GM19099 (cell line): ENCODE measurements around the gene STX2.

Experiments used
- POLR2A ChIP-seq: IDR thresholded peaks from 3 replicates; pipeline ENCODE4 v1.6.1; 2011; ENCODE audit warnings: low read depth; ENCODE audit not compliant: insufficient read length; ENCODE audit errors: extremely low read depth

The STX2 gene

DNA sequence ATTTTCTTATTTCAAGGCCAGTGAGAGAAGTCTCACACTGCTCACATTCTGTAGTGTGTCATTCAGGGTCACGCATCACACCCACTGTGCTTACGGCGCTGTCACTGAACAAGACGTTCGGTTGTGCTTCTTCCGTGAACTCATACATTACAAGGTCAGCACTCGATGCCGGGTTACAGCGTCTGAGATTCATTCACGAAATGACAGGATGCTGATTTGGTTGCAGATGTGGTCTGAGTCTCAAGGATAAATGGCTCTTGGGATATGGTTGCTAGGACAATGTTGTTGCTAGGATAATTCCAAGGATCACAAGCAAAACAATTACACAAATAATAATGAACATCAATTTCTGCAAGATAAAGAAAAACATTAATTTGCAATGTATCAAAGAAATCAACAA is 47.4 kb downstream of the STX2 start:
- no peak for TF ChIP-seq POLR2A

DNA sequence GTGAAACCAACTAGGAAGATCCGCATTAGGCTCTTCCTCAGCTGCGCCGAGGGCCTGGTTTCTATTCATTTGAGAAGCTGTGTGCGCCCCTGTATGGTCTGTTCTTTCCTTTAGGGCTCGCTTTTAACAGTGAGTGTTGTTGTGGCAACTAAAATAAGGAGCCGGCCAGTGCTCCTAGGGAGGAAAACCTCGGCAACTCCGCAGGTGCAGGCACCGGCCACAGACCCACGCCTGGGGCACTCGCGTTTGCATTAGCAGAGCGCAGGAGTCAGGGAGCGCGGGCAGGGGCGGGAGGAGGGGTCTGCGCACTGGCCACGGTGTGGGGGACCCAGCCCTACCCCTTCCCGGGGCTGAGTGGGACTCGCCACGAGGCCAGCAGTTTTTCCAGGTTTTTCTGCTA is 50.5 kb downstream of the STX2 start:
- TF ChIP-seq POLR2A = no peak

DNA sequence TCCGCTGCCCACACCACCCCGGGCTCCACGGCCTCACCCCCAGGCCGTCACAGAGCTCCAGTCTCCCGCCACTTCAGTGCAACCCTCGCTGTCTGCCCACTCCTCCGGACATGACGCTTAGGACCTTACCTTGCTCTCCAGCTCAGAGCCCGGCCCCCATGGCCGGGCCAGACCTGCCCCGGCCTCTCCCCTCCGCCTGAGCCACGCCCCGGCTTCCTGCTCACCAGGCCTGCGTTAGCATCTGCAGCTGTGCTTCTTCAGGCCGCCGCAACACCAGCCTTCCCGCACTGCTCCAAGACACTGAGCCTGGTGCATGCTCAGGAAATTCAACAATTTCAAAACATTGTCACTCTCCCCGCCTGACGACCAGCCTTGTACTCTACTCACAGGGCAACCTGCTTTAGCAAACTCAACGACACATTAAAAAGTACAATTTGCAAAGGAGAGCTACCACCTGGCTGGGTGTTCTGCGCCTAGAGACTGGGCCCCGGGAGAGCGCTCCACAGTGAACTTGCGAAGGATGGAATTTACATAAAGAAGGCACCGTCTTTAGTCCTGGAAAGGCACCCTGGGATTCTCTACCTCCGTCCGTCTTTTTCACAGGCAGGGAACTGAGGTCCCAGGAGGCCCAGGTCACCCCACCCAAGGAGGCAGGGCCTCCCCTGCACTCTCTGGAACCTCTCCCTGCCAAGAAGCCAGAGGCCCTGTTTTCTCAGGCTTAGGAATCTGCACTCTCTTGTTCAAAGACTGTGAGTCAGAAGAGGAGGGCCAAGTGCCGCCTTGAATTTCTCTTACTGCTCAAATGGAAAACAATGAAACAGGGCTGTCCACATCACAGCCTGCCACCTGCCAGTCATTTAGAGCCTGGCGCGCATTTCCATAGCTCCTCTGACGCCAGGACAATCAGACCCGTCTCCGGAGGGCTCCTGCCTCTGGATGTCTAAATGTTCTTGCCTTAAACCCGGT is 51.3 kb downstream of the STX2 start:
- no peak for TF ChIP-seq POLR2A

DNA sequence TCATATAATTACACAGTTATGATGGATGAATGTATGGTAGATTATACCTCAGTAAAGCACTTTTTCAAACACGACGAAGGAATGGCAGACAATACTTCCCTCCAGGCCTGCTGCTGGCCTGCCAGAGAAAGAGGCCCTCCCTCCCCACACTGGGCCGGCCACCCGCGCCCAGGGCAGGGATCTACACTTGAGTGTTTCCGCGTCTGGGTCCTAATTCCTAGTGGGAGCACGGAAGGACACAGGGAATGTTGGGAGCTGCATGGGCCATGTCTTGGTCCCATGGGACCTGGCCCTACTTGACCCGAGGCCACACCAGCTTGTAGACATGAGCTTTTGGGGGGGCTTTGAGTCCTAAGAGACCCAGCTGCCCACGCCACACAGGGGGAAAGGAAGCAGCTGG is 52.0 kb downstream of the STX2 start:
- TF ChIP-seq POLR2A = no peak

- no peak for TF ChIP-seq POLR2A
Measured at GRCh38 chr12:130783110-130783715, 55.8 kb downstream of the STX2 start.

DNA sequence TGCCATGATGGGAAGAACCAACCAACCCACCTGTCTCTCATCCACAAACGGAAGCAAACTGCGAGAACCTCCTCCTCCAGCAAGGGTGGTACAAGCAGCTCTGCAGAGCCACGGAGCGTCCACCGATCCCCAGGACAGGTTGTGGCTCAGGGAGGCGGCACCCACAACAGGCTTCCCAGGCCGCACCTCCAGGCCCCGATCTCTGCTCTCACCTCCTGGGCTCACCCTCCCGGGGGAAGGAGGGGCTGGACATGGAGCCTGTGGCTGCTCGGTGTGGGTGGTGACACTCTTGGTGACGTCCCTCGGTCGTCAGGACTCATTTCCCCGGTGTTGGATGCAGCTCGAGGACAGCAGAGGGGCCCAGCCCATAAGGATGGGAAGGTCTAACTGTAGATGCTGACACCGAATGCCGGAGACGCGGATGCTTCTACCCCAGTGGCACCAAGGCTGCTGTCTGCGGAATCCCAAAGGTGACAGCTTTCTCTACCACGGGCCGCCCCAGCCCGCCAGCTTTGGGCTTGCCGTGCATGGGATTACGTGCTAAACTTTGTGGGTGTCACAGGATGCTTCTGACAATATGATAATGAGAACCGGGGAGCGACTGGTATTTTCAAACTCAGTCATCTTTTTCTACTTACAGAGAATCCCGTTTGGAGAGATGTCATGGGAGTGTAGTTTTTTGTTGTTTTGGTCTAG is 58.0 kb downstream of the STX2 start:
- TF ChIP-seq POLR2A = no peak

- no peak for TF ChIP-seq POLR2A
Measured at GRCh38 chr12:130780325-130780724, 58.7 kb downstream of the STX2 start.

DNA sequence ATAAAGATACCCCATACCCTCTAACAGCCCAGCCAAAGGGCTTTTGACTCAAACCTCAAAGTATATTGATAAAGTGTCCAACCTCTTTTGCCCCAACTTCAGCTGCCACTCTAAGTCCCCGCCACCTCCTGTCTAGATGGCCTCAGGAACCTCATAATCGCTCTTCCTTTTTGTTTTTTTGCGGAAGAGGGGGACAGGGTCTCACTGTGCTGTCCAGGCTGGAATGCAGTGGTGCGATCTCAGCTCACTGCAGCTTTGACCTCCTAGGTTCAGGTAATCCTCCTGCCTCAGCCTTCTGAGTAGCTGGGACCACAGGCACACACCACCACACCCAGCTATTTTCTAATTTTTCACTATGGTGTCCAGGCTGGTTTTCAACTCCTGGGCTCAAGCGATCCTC is 60.3 kb downstream of the STX2 start:
- TF ChIP-seq POLR2A = no peak

DNA sequence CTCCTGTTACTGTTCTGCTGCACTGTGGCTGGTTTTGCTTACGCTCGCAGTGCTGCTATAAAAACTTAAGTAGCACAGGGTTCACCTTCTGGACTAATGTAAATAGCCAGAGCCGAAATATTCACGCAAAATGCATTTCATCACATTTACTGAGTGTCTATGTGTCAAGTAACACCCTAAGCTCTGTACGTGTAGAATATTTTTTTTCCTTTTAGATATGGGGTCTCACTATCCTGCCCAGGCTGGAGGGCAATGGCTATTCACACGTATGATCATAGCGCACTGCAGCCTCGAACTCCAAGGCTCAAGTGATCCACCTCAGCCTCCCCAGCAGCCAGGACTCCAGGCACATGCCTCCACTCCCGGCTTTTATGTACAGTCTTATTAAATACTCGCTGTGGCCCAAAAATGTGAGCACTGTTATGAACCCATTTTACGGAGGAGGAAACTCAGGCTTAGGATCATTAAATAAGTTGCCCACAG is 62.2 kb downstream of the STX2 start:
- TF ChIP-seq POLR2A = no peak

DNA sequence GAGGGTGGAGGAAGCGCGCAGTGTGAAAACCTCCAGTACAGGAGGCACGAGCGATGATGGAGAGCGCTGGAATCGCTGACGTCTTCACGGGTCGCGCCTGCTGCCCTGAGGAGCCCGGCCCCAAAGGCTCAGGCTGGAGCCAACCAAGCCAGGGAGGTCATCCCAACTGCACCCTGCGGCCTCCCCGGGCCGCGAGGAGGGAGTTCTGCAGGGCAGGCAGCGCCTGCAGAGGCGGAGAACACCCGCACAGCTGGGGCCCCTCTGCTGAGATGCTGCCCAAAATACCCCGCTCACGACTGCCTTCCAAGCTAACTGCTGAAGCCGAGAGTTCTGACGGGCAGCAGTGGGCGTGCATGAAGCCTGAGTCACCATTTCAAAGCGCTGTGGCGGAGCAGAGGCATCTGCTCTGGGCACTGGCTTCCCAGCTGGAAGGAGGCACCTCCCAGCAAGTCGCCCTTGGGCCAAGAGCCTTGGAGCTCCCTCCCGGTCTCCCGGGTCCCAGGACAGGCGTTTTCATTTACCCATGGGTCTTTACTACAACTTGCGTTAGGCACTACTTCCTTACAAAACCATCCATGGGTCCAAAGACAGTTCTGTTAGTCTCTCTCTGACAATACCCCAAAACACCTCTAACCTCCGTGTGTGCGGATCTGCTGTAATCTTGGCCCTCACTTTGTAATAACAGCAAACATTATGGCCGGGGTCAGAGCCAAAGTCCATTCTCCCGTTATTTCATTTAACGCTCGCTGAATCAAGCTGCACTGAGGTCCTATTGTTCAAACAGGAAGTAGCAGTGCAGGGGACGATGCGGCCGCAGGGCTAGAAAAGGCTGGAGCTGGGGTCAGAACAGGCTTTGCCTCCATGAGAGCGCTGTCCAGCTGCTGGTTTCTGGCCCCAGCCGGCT is 62.8 kb downstream of the STX2 start:
- TF ChIP-seq POLR2A = no peak

- TF ChIP-seq POLR2A = no peak
Measured at GRCh38 chr12:130770413-130771028, 68.5 kb downstream of the STX2 start.

GRCh38 chr12:130768120-130768519 is 70.9 kb downstream of the STX2 start:
- no peak for TF ChIP-seq POLR2A

DNA sequence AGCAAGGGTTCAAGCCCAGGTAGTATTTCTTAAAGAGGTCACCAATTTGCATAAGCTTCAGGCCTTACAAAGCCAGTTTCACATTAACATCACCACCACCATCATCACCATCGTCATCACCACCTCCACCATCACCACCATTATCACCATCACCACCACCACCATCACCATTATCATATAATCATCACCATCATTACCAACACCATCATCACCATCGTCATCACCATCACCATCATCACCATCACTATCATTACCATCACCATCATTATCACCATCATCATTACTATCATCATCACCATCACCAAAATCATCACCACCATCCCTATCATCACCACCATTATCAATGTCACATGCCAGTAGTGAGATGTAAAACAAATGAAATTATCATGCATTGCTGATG is 72.6 kb downstream of the STX2 start:
- TF ChIP-seq POLR2A = no peak

- no peak for TF ChIP-seq POLR2A
Measured at GRCh38 chr12:130765186-130765659, 73.8 kb downstream of the STX2 start.
